ENCODE results near the gene IL4R. TPM values are rescaled to one million over a fixed set of nuclear protein-coding genes. Genes with fewer than 3 reads are reported as not detected.
"Not testable (repeated sequence)": the region's sequence is repeated elsewhere in the genome, so short reads cannot be mapped to it uniquely, and the experiment has no call there.

IL4R gene
- total RNA-seq, 2 donors from 2014 or later: 313 to 348 TPM

GRCh38 chr16:27404163-27404823 lies 90.5 kb downstream of the IL4R start:
- peak overlapping the region; percentile 71 for H3K27ac Mint-ChIP-seq
- no peaks in the 10 kb centered on the region for H3K9me3 Mint-ChIP-seq
- no peak for ATAC-seq (replicated peaks in 1 of 2)
- peak overlapping the region; percentile 94 to 97 for H3K4me3 Mint-ChIP-seq
- H3K4me1 Mint-ChIP-seq (ENCODE audit: low read depth): peaks cover 63% of the 10 kb centered on the region
- DNase-seq: peak; percentile 29 to 51
- no peaks in the 10 kb centered on the region for H3K27me3 Mint-ChIP-seq (ENCODE audit: low read depth)
- peaks cover 32 to 50% of the 10 kb centered on the region in 2 donors for H3K36me3 Mint-ChIP-seq (ENCODE audit: insufficient read depth in 2 of 2)

DNA sequence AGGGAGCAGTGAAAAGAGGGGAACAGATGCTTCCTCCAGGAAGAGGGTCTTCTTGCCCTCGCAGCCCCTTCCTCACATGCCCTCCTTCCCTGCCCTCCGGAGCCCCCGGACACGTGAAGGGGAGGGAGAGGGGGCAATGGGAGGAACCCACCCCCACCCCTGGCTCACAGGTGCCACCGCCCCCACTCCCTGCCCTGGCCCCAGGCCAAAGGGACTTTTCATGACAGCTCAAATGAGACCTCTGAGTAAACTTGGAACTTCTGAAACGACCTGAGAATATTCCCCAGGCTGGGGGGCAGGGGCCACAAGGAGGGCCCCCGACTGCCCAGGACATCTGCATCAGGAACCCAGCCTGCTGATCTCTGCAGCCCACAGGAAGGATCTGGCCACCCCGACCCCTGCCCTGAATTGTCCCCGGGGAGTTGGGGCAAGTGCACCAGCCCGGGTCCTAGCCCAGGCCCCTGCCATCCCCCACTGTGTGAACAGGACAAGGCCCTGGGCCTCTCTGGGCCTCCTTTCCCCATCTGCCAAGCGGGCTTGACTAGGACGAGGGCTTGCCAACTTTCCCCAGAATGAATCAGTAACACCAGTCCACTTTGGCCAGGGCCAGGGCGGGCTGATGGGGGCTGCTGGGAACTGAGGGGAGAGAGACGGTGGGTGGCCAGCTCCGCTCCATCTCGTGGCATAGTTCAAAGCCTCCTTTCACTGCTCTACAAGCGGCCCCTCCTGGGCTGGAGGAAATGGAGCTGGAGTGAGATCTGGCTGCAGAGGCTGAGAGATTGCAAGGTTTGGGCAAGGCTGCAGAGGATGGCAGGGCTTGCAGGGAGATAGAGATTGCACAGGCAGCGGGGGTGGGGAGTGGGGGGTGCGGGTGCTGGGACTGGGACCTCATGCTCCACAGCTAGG lies 92.0 kb downstream of the IL4R start:
- Mint-ChIP-seq H3K4me1 (ENCODE audit: low read depth) (peaks cover 66% of the 10 kb centered on the region), H3K9me3 (no peaks in the 10 kb centered on the region), H3K27me3 (ENCODE audit: low read depth) (no peaks in the 10 kb centered on the region), H3K4me3 (peak overlapping the region; percentile 94 to 97), H3K36me3 (ENCODE audit: insufficient read depth in 2 of 2) (peaks cover 32 to 64% of the 10 kb centered on the region in 2 donors), H3K27ac (peak overlapping the region; percentile 90)
- peak; percentile 90 to 92 for DNase-seq
- ATAC-seq (replicated peaks in 1 of 2): peak; percentile 28 to 40

- H3K9me3 Mint-ChIP-seq: no peaks in the 10 kb centered on the region
- H3K27ac Mint-ChIP-seq: peak overlapping the region; percentile 90
- DNase-seq: peak; percentile 44 to 59
- peaks cover 33 to 71% of the 10 kb centered on the region in 2 donors for H3K36me3 Mint-ChIP-seq (ENCODE audit: insufficient read depth in 2 of 2)
- H3K4me1 Mint-ChIP-seq (ENCODE audit: low read depth): peaks cover 66% of the 10 kb centered on the region
- H3K27me3 Mint-ChIP-seq (ENCODE audit: low read depth): no peaks in the 10 kb centered on the region
- H3K4me3 Mint-ChIP-seq: peak overlapping the region; percentile 94 to 97
- peak; percentile 7 to 9 for ATAC-seq (replicated peaks in 1 of 2)
Measured at GRCh38 chr16:27406511-27407128, 92.8 kb downstream of the IL4R start.

DNA sequence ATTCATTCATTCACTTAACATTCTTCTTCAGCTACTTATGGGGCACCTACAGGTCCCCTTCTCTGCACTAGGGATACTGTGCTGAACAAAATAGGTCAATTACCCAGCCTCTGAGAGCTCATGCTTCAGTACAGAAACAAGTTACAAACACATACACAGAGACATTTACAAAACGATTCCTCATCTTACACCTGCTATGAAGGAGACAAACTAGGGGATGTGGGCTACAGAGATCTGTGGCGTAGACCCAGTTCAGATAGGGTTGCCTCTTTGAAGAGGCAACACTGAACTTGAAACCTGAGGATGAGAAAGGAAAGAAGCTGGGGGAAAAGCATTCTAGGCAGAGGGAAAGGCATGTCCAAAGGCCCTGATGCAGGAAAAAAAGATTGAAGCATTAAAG lies 93.4 kb downstream of the IL4R start:
- peaks cover 0 to 2% of the 10 kb centered on the region in 2 donors for H3K9me3 Mint-ChIP-seq
- DNase-seq: peak in 1 of 2 donors; percentile 28

DNA sequence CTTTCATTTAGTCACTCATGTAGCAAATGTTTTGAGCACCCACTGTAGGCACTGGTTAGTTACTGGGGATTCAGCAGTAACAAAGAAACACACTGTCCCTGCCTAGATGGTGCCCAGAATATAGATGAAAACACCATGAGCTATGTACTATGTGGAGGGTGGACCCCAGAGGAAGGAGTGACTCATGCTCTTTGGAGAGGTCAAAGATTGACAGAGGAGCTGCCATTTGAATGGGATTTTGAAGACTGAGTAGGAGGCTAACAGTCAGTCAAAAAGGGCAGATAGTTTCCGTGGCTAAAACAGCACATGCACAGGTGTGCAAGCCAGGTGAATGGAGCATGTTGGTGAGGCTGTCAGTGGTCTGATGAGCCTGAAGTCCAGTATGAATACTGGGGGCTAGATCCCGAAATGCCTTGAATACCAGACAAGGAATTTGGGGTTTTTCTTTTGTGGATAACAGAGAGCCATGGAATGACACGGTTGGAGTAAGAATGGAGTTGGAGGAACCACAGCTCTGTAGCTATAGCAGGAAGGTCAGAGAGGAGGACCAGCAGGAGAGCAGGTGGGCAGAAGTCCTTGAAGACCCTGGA lies 94.3 kb downstream of the IL4R start:
- H3K27ac Mint-ChIP-seq: peak overlapping the region; percentile 90
- peak; percentile 66 to 75 for DNase-seq
- peak overlapping the region; percentile 94 to 97 for H3K4me3 Mint-ChIP-seq
- H3K36me3 Mint-ChIP-seq (ENCODE audit: insufficient read depth in 2 of 2): peaks cover 36 to 77% of the 10 kb centered on the region in 2 donors
- ATAC-seq (replicated peaks in 1 of 2): peak; percentile 72 to 77
- H3K9me3 Mint-ChIP-seq: peaks cover 2% of the 10 kb centered on the region in 2 donors
- no peaks in the 10 kb centered on the region for H3K27me3 Mint-ChIP-seq (ENCODE audit: low read depth)
- H3K4me1 Mint-ChIP-seq (ENCODE audit: low read depth): peaks cover 73% of the 10 kb centered on the region

More for the DNA sequence above, 93.4 kb downstream of the IL4R start:
- H3K27me3 Mint-ChIP-seq (ENCODE audit: low read depth): no peaks in the 10 kb centered on the region
- ATAC-seq (replicated peaks in 1 of 2): peak; percentile 5 to 20
- H3K27ac Mint-ChIP-seq: peak overlapping the region; percentile 90
- peak overlapping the region; percentile 94 to 97 for H3K4me3 Mint-ChIP-seq
- peaks cover 66% of the 10 kb centered on the region for H3K4me1 Mint-ChIP-seq (ENCODE audit: low read depth)
- peaks cover 38 to 76% of the 10 kb centered on the region in 2 donors for H3K36me3 Mint-ChIP-seq (ENCODE audit: insufficient read depth in 2 of 2)

DNA sequence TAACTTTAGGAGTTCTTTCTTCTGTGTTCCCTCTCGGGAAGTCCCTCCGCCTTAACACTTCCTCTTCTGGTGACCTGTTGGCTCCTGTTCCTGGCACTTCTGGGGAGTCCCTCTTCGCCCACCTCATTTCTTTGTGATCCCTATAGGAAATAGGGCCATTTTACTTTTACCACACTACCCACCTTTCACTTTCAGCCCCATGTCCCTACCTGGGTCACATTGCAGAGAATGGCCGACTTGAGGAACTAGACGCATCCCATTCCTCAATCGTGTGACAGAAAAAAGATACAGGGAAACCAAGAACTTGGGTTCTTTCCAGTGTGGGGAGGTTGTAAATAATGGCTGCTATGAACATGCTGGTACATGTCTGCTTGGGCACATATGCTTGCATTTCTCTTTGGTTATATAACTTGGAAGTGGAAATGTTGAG lies 94.8 kb downstream of the IL4R start:
- ATAC-seq (replicated peaks in 1 of 2) (no peak), DNase-seq (peak in 1 of 2 donors; percentile 23)
- Mint-ChIP-seq H3K27me3 (ENCODE audit: low read depth) (no peaks in the 10 kb centered on the region), H3K36me3 (ENCODE audit: insufficient read depth in 2 of 2) (peaks cover 38 to 77% of the 10 kb centered on the region in 2 donors), H3K9me3 (peaks cover 2% of the 10 kb centered on the region in 2 donors), H3K4me3 (peak overlapping the region; percentile 94 to 97), H3K4me1 (ENCODE audit: low read depth) (peaks cover 78% of the 10 kb centered on the region), H3K27ac (peak overlapping the region; percentile 90)

DNA sequence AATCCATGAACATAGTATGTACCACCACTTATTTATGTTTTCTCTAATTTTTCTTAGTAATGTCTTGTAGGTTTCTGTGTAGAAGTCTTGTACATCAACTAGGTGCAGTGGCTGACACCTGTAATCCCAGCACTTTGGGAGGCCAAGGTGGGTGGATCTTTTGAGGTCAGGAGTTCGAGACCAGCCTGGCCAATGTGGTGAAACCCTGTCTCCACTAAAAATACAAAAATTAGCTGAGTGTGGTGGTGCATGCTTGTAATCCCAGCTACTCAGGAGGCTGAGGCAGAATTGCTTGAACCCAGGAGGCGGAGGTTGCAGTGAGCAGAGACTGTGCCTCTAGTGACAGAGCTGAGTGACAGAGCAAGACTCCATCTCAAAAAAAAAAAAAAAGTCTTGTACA lies 96.2 kb downstream of the IL4R start:
- not testable (repeated sequence) for DNase-seq; ATAC-seq (replicated peaks in 1 of 2)
- peak overlapping the region; percentile 78 for H3K27ac Mint-ChIP-seq

DNA sequence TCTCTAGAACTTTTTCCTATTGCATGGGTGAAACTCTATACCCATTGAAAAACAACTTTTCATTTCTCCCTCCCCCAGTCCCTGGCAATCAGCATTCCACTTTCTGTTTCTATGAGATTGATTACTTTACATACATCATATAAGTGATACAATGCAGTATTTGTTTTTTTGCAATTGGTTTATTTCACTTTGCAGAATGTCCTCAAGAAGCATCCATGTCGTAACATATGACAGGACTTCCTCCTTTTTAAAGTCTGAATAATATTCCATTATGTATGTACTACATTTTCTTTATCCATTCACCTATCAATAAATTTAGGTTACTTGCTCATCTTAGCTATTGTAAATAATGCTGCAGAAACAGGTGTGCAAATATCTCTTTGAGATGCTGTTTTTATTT lies 97.0 kb downstream of the IL4R start:
- peak overlapping the region; percentile 65 to 75 for H3K4me3 Mint-ChIP-seq
- DNase-seq: no peak
- peaks cover 46 to 80% of the 10 kb centered on the region in 2 donors for H3K36me3 Mint-ChIP-seq (ENCODE audit: insufficient read depth in 2 of 2)
- no peak for ATAC-seq (replicated peaks in 1 of 2)
- no peaks in the 10 kb centered on the region for H3K27me3 Mint-ChIP-seq (ENCODE audit: low read depth)
- peak overlapping the region; percentile 50 for H3K27ac Mint-ChIP-seq
- H3K4me1 Mint-ChIP-seq (ENCODE audit: low read depth): peaks cover 98% of the 10 kb centered on the region
- H3K9me3 Mint-ChIP-seq: peaks cover 2% of the 10 kb centered on the region in 2 donors

More for the DNA sequence above, 96.2 kb downstream of the IL4R start:
- peak overlapping the region; percentile 65 to 75 for H3K4me3 Mint-ChIP-seq
- H3K27me3 Mint-ChIP-seq (ENCODE audit: low read depth); H3K9me3 Mint-ChIP-seq: not testable (repeated sequence)
- H3K4me1 Mint-ChIP-seq (ENCODE audit: low read depth): peaks cover 92% of the 10 kb centered on the region
- peaks cover 39 to 76% of the 10 kb centered on the region in 2 donors for H3K36me3 Mint-ChIP-seq (ENCODE audit: insufficient read depth in 2 of 2)

GRCh38 chr16:27413956-27414355 lies 100.2 kb downstream of the IL4R start:
- H3K27ac Mint-ChIP-seq: peak overlapping the region; percentile 8
- DNase-seq: no peak
- no peak for ATAC-seq (replicated peaks in 1 of 2)
- H3K36me3 Mint-ChIP-seq (ENCODE audit: insufficient read depth in 2 of 2): peaks cover 42 to 84% of the 10 kb centered on the region in 2 donors
- H3K4me3 Mint-ChIP-seq: peak overlapping the region; percentile 52 to 55
- peaks cover 5 to 7% of the 10 kb centered on the region in 2 donors for H3K9me3 Mint-ChIP-seq
- H3K4me1 Mint-ChIP-seq (ENCODE audit: low read depth): peaks cover 83% of the 10 kb centered on the region
- no peaks in the 10 kb centered on the region for H3K27me3 Mint-ChIP-seq (ENCODE audit: low read depth)

Other genes with a start within 250 kb of the IL4R start
- not detected for gene C16orf82, start 247.0 kb upstream of the IL4R start, total RNA-seq
- 10 to 100 TPM; 12.8 to 16.2 TPM for gene KDM8, start 110.4 kb upstream of the IL4R start, total RNA-seq
- gene NSMCE1, start 45.2 kb upstream of the IL4R start, total RNA-seq: 100 to 1,000 TPM; 119 to 165 TPM
- 100 to 1,000 TPM; 155 to 166 TPM for gene IL21R, start 88.2 kb downstream of the IL4R start, total RNA-seq
- gene GTF3C1, start 235.9 kb downstream of the IL4R start, total RNA-seq: 10 to 100 TPM; 49.6 to 61.1 TPM
- 10 to 100 TPM; 14.8 to 15.1 TPM for gene KATNIP, start 236.2 kb downstream of the IL4R start, total RNA-seq